Naive B cell (primary cell): ENCODE measurements around the gene DOCK8. TPM values are rescaled to one million over a fixed set of nuclear protein-coding genes. Genes with fewer than 3 reads are reported as not detected.
A peak's percentile ranks its signal among the peaks of the same experiment; 100 is the strongest.

Source experiments
- ATAC-seq, 2 donors: fragments of 150-1000 bp; cut with Tn5 transposase; 2 replicates each; pipeline ENCODE4 v1.10.0; 2021; ENCODE audit warnings: low read depth in 2 of 2, mild to moderate bottlenecking in 2 of 2, moderate library complexity in 2 of 2
- DNase-seq: peaks from one replicate; pipeline ENCODE4 v3.0.0; 2022
- H3K27ac Mint-ChIP-seq, 6 donors: one replicate each; pipeline ENCODE4 v1.8.0; 2020 to 2022; ENCODE audit warnings: mild to moderate bottlenecking in 6 of 6, mixed read lengths in 6 of 6, moderate library complexity in 5 of 6, inconsistent platforms in 2 of 6
- H3K27me3 Mint-ChIP-seq, 3 donors: one replicate each; pipeline ENCODE4 v1.8.0; 2021 to 2022; ENCODE audit warnings: mixed read lengths in 3 of 3, mild to moderate bottlenecking in 1 of 3
- H3K36me3 Mint-ChIP-seq, 2 donors: one replicate each; pipeline ENCODE4 v1.8.0; 2020 to 2022; ENCODE audit warnings: mixed read lengths in 2 of 2, inconsistent platforms in 1 of 2, mild to moderate bottlenecking in 1 of 2
- H3K4me1 Mint-ChIP-seq, 3 donors: one replicate each; pipeline ENCODE4 v1.8.0; 2020 to 2022; ENCODE audit warnings: mixed read lengths in 3 of 3, inconsistent platforms in 1 of 3, mild to moderate bottlenecking in 1 of 3, moderate library complexity in 1 of 3
- H3K4me3 Mint-ChIP-seq, 8 donors: one replicate each; pipeline ENCODE4 v1.8.0; 2020 to 2022; ENCODE audit warnings: mild to moderate bottlenecking in 8 of 8, mixed read lengths in 8 of 8, moderate library complexity in 8 of 8, inconsistent platforms in 2 of 8
- H3K9me3 Mint-ChIP-seq, 7 donors: one replicate each; pipeline ENCODE4 v1.8.0; 2020 to 2022; ENCODE audit warnings: mixed read lengths in 7 of 7, mild to moderate bottlenecking in 5 of 7, inconsistent platforms in 2 of 7, moderate library complexity in 1 of 7
- polyA plus RNA-seq, 6 donors: library from polyadenylated mRNA; unstranded; fragments of 300-500 nt; fragmentation: Illumina TruSeq; gene quantifications; one replicate each; pipeline ENCODE4 v1.2.3, GENCODE V29; 2021; ENCODE audit warnings: low read depth in 6 of 6

The DOCK8 gene
- polyA plus RNA-seq, 6 donors from 2014 or later = 15.3 to 109 (median 76.5) TPM

DNA sequence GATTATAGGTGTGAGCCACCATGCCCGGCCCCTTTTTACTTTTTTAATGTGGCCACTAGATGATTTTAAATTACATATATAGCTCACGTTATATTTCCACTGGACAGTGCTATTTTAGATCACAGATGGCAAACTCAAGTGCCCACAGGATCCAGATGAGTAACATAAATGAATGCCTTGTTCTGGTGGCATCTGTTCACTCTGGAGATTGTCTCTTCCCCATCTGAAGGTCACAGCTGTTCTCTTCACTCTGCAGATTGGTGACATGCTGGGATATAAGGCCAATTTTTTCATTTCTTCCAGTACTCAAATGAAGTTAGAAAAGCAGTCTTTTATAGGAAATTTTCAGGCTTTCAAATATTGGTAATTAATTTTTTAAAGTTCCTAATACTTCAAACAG, 160.1 kb downstream of the DOCK8 start:
- H3K9me3 Mint-ChIP-seq = no peaks in the 10 kb centered on the region
- DNase-seq = no peak
- H3K27ac Mint-ChIP-seq = peak overlapping the region in 1 of 6 donors; percentile 70
- H3K36me3 Mint-ChIP-seq = peaks cover 45 to 51% of the 10 kb centered on the region in 2 donors
- no peaks in the 10 kb centered on the region for H3K27me3 Mint-ChIP-seq
- no peaks in the 10 kb centered on the region for H3K4me1 Mint-ChIP-seq
- no peak overlapping the region for H3K4me3 Mint-ChIP-seq
- no peak for ATAC-seq

DNA sequence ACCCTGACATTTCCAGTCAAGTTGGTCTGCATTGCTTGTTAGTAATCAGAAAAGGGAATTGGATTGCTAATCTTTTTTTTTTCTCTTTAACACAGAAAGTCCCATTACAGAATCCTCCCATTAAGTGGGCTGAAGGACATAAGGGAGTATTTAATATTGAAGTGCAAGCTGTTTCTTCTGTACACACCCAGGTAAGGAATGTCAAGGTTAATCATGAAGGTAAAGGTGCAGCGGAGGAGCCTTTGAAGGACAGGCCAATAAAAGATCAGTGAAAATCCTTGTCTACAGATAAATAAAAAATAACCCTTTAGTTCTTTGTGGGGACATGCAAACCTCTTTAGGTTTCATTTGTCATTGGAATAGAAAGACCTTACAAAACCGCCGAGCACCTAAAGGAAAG, 161.4 kb downstream of the DOCK8 start:
- DNase-seq = no peak
- H3K4me3 Mint-ChIP-seq = no peak overlapping the region
- H3K36me3 Mint-ChIP-seq = peaks cover 43 to 54% of the 10 kb centered on the region in 2 donors
- ATAC-seq = no peak
- no peaks in the 10 kb centered on the region for H3K9me3 Mint-ChIP-seq
- H3K4me1 Mint-ChIP-seq = no peaks in the 10 kb centered on the region
- H3K27ac Mint-ChIP-seq = peak overlapping the region in 1 of 6 donors; percentile 3
- H3K27me3 Mint-ChIP-seq = no peaks in the 10 kb centered on the region

DNA sequence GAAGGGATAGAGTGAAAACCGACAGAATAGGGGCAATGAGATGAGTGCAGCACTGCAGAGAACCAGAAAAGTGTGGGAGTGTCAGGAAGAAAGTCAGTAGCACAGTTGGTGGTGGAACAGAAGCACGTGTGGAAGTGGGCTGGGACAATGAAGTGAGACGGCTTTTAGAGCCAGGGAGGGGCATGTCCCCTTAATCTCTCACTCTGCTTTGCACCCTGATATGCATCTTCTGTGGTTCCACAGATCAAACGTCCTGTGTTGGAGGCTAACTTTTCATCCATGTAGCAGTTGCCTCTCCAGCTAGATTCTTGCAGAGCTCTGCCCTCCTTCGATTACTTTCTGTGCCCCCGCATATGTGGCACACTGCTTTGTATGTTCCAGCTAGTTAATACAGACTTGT, 163.6 kb downstream of the DOCK8 start:
- Mint-ChIP-seq H3K4me3 (no peak overlapping the region), H3K27ac (peak overlapping the region in 4 of 6 donors; percentile 36 to 85 (median 69)), H3K27me3 (no peaks in the 10 kb centered on the region), H3K36me3 (peaks cover 43 to 49% of the 10 kb centered on the region in 2 donors), H3K4me1 (no peaks in the 10 kb centered on the region), H3K9me3 (no peaks in the 10 kb centered on the region)
- DNase-seq (no peak), ATAC-seq (no peak)

DNA sequence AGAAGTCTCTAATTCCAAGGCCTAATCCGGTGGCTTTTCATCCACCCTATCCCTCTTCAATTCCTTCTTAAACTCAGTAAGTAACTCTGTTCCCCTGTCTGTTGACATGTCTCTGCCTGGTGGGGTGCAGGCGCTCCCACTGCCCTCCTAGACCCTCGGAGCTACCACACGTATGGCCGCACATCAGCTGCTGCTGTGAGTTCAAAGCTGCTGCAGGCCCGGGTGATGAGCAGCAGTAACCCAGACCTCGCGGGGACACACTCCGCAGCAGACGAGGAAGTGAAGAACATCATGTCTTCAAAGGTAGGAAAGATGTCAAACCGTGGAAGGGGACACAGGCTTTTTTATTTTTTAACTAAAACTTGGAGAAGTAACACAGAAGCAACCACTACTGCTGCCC, 167.7 kb downstream of the DOCK8 start:
- H3K27me3 Mint-ChIP-seq = no peaks in the 10 kb centered on the region
- peaks cover 36 to 48% of the 10 kb centered on the region in 2 donors for H3K36me3 Mint-ChIP-seq
- H3K4me3 Mint-ChIP-seq = no peak overlapping the region
- H3K9me3 Mint-ChIP-seq = peaks cover 0 to under 1% (median 0%) of the 10 kb centered on the region in 7 donors
- no peaks in the 10 kb centered on the region for H3K4me1 Mint-ChIP-seq
- DNase-seq = no peak
- H3K27ac Mint-ChIP-seq = peak overlapping the region in 1 of 6 donors; percentile 67
- ATAC-seq = no peak

DNA sequence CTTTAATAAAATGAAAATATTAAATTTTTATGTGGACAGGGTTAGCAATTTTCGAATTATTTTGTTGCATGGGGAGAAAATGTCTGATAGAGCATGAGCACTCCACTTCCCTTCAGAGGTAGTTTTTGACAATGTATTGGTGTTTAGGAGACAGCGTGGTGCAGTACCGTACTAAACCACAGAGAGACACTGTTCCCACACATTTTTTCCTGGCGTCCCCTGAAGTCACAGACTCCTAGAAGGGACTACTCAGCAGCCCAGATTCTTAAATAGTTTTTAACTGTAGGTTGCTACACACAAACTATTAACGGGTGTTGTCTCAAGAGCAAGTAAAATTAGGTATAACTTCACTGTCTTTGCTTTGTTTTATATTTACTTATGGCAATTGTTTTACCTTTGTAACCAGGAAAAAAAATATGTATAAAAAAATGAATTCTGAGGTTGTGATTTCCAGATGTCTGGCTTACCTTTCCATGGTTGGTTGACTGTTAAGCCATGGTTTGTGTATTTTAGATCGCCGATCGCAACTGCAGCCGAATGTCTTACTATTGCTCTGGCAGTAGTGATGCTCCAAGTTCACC, 171.2 kb downstream of the DOCK8 start:
- no peaks in the 10 kb centered on the region for H3K27me3 Mint-ChIP-seq
- peaks cover 0 to 1% (median 0%) of the 10 kb centered on the region in 7 donors for H3K9me3 Mint-ChIP-seq
- ATAC-seq (peak in 1 of 2 donors; percentile 41), DNase-seq (no peak)
- H3K4me1 Mint-ChIP-seq = no peaks in the 10 kb centered on the region
- no peak overlapping the region for H3K4me3 Mint-ChIP-seq
- peak overlapping the region in 2 of 6 donors; percentile 58 to 65 for H3K27ac Mint-ChIP-seq
- peaks cover 24 to 38% of the 10 kb centered on the region in 2 donors for H3K36me3 Mint-ChIP-seq

DNA sequence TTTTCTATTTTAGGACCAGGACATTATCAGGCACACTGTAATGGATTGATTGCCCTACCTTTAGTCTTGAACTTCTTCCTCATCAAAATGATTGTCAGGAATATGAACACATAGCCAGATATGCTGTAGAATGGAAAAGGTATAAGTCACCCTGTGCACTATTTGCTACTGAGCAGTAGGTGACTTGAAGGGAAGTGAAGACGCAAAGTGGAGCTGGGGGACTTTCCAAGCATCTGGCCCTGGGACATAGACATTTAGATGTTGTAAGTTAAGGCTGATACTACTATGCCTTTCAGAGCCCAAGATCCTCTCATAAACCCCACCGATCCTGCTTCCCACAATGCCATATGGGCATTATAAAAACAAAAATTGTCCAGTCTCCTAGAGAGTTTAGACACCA, 174.5 kb downstream of the DOCK8 start:
- ATAC-seq = peak in 1 of 2 donors; percentile 25
- no peaks in the 10 kb centered on the region for H3K4me1 Mint-ChIP-seq
- no peak overlapping the region for H3K4me3 Mint-ChIP-seq
- H3K9me3 Mint-ChIP-seq = peaks cover 0 to 1% (median 0%) of the 10 kb centered on the region in 7 donors
- H3K27ac Mint-ChIP-seq = peak overlapping the region in 2 of 6 donors; percentile 62 to 89
- no peaks in the 10 kb centered on the region for H3K27me3 Mint-ChIP-seq
- H3K36me3 Mint-ChIP-seq = peaks cover 24 to 35% of the 10 kb centered on the region in 2 donors
- DNase-seq = no peak

DNA sequence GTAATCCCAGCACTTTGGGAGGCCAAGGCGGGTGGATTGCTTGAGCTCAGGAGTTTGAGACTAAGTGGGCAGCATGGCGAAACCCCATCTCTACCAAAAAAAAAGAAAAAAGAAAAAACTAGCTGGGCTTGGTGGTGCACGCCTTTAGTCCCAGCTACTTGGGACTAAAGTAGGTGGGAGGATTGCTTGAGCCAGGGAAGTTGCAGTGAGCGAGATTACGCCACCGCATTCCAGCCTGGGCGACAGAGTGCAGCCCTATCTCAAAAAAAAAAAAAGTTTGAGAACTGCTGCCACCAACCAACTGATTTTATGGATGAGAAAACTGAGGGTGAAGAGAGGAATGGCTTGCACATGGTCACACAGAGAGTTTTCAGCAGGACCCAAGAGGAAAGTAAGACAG, 175.1 kb downstream of the DOCK8 start:
- DNase-seq (no peak), ATAC-seq (no peak)
- no peaks in the 10 kb centered on the region for H3K27me3 Mint-ChIP-seq
- H3K4me1 Mint-ChIP-seq = no peaks in the 10 kb centered on the region
- peaks cover 0 to 1% (median 0%) of the 10 kb centered on the region in 7 donors for H3K9me3 Mint-ChIP-seq
- H3K27ac Mint-ChIP-seq = peak overlapping the region in 2 of 6 donors; percentile 39 to 53
- peak overlapping the region in 1 of 8 donors; percentile 72 for H3K4me3 Mint-ChIP-seq
- H3K36me3 Mint-ChIP-seq = peaks cover 24 to 35% of the 10 kb centered on the region in 2 donors

DNA sequence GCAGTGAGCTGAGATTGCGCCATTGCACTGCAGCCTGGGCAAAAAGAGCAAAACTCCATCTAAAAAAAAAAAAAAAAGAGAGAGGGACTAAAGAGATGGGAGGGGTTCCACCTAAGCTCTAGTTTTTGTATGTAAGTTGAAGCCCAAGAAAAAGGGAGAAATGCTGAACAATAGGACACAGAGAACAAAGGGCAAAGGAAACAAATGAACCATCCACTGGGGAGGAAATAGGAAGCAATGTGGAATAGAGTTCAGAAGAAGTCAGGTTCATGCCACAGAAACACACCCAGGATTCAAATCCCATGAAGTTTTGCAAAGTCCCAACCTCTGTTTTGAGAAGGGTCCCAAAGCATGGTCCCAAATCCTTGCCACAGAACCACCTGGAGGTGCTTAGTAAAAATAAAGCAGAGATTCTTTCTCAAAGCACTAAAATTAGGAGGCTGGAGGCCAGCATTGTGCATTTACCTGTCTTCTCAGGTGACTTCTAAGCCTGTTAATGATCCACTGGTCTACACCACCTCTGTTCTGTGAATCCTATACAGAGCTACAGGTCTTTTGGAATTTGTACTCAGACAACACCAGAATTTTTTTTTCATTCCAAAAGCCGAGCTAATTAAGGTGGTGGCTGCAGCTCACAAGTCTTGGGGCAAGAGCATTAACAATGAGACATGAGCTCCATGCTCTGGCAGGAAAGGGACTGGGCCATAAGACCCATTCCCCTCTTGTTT, 177.6 kb downstream of the DOCK8 start:
- ATAC-seq = no peak
- no peaks in the 10 kb centered on the region for H3K4me1 Mint-ChIP-seq
- H3K4me3 Mint-ChIP-seq = no peak overlapping the region
- peak overlapping the region in 5 of 6 donors; percentile 7 to 79 (median 39) for H3K27ac Mint-ChIP-seq
- DNase-seq = no peak
- H3K27me3 Mint-ChIP-seq = no peaks in the 10 kb centered on the region
- peaks cover 0 to 1% (median 0%) of the 10 kb centered on the region in 7 donors for H3K9me3 Mint-ChIP-seq
- H3K36me3 Mint-ChIP-seq = peaks cover 24% of the 10 kb centered on the region in 2 donors

DNA sequence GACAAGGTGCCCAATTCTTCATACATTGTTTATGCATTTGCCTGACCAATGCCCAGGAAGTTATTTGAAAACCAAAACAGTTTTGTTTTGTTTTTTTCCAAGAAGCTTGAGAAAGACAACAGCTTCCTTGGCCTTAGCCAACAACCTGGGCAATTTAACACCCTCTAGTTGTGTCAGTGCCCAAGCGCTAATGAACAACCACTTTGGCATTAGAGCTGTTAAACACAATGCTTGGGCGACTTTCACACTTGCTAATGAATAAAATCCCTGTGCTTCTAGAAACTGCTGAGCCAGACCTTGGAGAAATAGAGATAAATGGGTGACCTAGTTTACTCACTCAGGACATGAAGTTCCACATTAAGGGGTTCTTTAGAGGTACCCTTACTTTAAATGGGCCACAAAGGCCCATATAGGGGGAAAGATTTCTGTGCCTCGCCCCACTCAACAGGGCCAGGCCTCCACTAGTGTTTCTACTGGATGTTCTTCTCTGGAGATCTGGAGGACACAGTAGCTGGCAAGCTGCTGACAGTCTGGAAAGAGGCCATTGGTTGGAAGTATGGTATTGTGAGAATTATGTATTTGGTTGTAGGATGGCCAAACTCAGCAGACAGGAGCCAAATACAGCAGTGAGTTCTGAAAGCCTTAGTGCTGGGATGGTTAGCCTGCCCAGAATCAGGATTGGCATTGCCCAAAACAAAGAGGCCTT, 179.8 kb downstream of the DOCK8 start:
- no peaks in the 10 kb centered on the region for H3K27me3 Mint-ChIP-seq
- no peaks in the 10 kb centered on the region for H3K4me1 Mint-ChIP-seq
- H3K36me3 Mint-ChIP-seq = peaks cover 20 to 29% of the 10 kb centered on the region in 2 donors
- ATAC-seq (no peak), DNase-seq (no peak)
- H3K27ac Mint-ChIP-seq = peak overlapping the region in 3 of 6 donors; percentile 51 to 86 (median 73)
- H3K9me3 Mint-ChIP-seq = peaks cover 0 to 2% (median 0%) of the 10 kb centered on the region in 7 donors
- no peak overlapping the region for H3K4me3 Mint-ChIP-seq

DNA sequence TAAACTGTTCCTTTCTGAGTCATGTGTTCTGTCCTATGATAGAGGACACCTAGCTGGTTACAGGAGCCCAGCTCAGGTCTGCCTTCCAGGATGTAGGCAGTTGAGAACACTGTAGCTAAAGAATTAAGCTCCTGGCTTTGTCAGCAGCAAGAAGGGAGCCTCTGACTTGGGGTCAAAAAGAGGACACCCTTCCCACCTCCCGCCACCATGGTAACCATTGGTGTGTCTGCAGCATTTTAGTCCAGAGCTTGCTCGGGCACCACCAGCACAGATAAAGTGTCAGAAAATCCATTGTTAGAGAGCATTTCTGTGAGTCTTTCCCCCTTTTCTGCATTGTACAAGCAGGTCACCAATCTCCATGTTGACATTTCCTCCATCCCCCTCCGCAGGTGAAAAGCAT, 181.7 kb downstream of the DOCK8 start:
- Mint-ChIP-seq H3K4me3 (no peak overlapping the region), H3K27ac (peak overlapping the region in 1 of 6 donors; percentile 33), H3K36me3 (peaks cover 11 to 28% of the 10 kb centered on the region in 2 donors), H3K27me3 (no peaks in the 10 kb centered on the region), H3K4me1 (peaks cover 0 to 5% (median 0%) of the 10 kb centered on the region in 3 donors), H3K9me3 (peaks cover 0 to 5% (median 0%) of the 10 kb centered on the region in 7 donors)
- DNase-seq (no peak), ATAC-seq (no peak)

DNA sequence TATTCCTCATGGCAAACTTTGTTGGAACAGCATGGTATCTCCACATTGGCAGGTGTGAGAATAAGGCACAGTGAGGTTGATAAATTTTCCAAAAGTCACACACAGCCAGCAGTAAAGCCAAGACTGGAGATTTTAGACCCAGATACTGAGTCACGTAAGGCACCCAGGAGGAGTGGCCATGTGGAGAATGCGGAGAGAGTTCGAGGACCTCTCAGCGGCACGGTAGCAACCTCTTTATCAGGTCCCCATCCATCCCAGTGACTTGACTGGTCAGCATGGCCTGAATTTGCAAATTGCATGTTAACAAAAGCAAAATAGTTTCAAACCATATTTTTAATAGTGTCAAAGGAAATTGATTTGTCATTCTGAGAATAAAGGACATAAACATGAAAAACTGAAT, 183.4 kb downstream of the DOCK8 start:
- Mint-ChIP-seq H3K27ac (no peak overlapping the region), H3K36me3 (peaks cover 19 to 30% of the 10 kb centered on the region in 2 donors), H3K9me3 (peaks cover 0 to 5% (median 0%) of the 10 kb centered on the region in 7 donors), H3K4me1 (peaks cover 0 to 5% (median 0%) of the 10 kb centered on the region in 3 donors), H3K4me3 (no peak overlapping the region), H3K27me3 (no peaks in the 10 kb centered on the region)
- DNase-seq (no peak), ATAC-seq (no peak)

DNA sequence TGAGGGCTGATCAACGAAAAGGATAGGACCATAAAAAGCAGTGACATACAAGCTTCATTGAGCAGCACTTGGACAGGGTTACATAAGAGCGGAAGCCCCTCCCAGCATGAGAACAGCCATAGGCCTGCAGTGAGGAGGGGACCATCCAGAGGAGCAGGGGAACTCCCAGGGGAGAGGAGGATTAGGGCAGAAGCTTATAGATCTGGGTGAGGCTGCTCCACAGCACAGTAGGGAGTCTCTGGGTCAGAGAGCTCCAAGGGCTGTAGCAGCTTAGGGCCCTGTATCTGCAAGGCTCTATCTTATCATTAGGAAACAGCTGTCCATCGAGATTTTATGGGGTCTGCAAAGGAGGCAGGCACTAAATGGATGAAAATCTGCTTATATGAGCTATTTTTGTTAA, 186.6 kb downstream of the DOCK8 start:
- H3K4me1 Mint-ChIP-seq = peaks cover 0 to 5% (median 1%) of the 10 kb centered on the region in 3 donors
- no peak for ATAC-seq
- H3K9me3 Mint-ChIP-seq = peaks cover 0 to 5% (median 0%) of the 10 kb centered on the region in 7 donors
- no peaks in the 10 kb centered on the region for H3K27me3 Mint-ChIP-seq
- peaks cover 41 to 48% of the 10 kb centered on the region in 2 donors for H3K36me3 Mint-ChIP-seq
- DNase-seq = no peak
- H3K27ac Mint-ChIP-seq = peak overlapping the region in 1 of 6 donors; percentile 37
- peak overlapping the region in 1 of 8 donors; percentile 64 for H3K4me3 Mint-ChIP-seq

DNA sequence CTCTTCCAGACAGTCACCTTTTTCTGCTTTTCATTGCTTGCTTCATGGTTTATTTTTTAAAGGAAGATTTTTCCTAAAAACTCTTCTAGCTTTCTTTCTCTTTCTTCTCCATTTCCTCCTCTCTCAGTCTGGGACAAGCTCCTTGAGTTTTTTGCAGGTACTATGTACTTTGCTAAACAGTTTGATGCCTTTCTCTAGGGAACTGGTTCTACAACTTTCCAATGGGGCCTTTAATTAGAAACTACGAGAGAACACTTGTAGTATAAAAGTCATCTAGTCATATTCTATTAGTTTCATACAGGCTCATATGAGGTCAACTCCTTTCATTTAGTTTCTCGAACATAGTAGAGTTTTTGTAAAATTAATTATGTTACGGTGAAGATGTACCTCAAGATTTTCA, 189.6 kb downstream of the DOCK8 start:
- peak overlapping the region in 4 of 6 donors; percentile 34 to 73 (median 66) for H3K27ac Mint-ChIP-seq
- ATAC-seq (no peak), DNase-seq (no peak)
- no peaks in the 10 kb centered on the region for H3K27me3 Mint-ChIP-seq
- H3K4me3 Mint-ChIP-seq = no peak overlapping the region
- H3K4me1 Mint-ChIP-seq = peaks cover 6 to 20% (median 8%) of the 10 kb centered on the region in 3 donors
- H3K36me3 Mint-ChIP-seq = peaks cover 64 to 74% of the 10 kb centered on the region in 2 donors
- H3K9me3 Mint-ChIP-seq = peaks cover 0 to 5% (median 2%) of the 10 kb centered on the region in 7 donors
